ENCODE data around the gene PDE6C. TPM values are rescaled to one million over a fixed set of nuclear protein-coding genes. Genes with fewer than 3 reads are reported as not detected.

The PDE6C gene
- total RNA-seq, 1 donor from 2014 or later = not detected

DNA sequence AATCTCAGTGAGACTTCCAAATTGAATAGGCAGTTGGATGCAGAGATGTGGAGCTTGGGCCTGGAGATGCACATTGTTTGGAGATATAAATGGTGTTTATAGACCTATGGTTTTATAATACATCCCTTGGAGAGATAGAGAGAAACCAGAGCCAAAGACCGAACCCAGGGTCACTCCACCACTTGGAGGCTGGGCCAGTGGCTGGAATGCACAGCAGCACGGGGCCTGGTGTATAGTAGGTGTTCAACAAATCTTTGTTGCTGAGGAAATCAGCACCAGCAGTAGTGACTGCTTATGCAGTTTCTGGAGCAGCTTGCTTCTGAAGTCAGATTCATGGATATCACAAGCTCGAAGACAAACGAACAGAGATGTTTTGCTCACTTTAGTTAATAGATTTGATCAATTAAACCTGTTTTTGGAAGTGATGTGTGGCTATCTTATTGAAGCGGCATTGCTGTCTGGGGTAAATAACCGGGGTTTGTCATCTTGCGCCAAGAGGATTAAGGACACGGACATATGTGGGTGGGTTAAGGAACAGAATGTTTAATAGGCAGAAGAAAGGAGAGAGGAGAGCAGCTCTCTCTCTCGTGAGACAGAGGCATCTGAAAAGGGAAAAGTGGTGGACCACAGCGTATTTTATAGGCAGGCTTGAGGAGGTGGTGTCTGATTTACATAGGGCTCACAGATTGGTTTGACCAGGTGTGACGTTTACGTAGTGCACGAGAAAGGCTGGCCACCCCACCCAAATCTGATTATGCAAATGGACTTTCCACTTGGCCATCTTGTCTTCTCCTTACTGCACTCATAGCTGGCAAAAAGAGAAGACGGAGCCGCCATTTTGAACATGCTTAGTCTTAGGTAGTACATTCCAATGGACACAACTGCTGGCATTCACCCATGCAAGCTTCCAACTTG, 22.4 kb upstream of the PDE6C start:
- no peak overlapping the region for H3K27ac Mint-ChIP-seq
- no peaks in the 10 kb centered on the region for H3K36me3 Mint-ChIP-seq
- TF ChIP-seq CTCF (IDR thresholded peaks at IDR 0.05; ENCODE audit: unreplicated experiment) = no peak
- no peaks in the 10 kb centered on the region for H3K9me3 Mint-ChIP-seq
- peaks cover 67% of the 10 kb centered on the region for H3K27me3 Mint-ChIP-seq (ENCODE audit: low read depth)
- H3K4me3 Mint-ChIP-seq = no peak overlapping the region
- no peak for DNase-seq (ENCODE audit: low spot score in 2 of 2, unreplicated experiment in 2 of 2)
- H3K4me1 Mint-ChIP-seq = peaks cover 2% of the 10 kb centered on the region

- Mint-ChIP-seq H3K9me3 (no peaks in the 10 kb centered on the region), H3K4me1 (peaks cover 2% of the 10 kb centered on the region), H3K27ac (no peak overlapping the region), H3K36me3 (no peaks in the 10 kb centered on the region), H3K4me3 (no peak overlapping the region), H3K27me3 (ENCODE audit: low read depth) (peaks cover 65% of the 10 kb centered on the region)
- DNase-seq (ENCODE audit: low spot score in 2 of 2, unreplicated experiment in 2 of 2) = no peak
- no peak for TF ChIP-seq CTCF (IDR thresholded peaks at IDR 0.05; ENCODE audit: unreplicated experiment)
Observed at GRCh38 chr10:93590638-93591037, 21.7 kb upstream of the PDE6C start.

- Mint-ChIP-seq H3K36me3 (no peaks in the 10 kb centered on the region), H3K4me3 (no peak overlapping the region), H3K27me3 (ENCODE audit: low read depth) (peaks cover 65% of the 10 kb centered on the region), H3K9me3 (no peaks in the 10 kb centered on the region), H3K4me1 (peaks cover 2% of the 10 kb centered on the region), H3K27ac (no peak overlapping the region)
- no peak for TF ChIP-seq CTCF (IDR thresholded peaks at IDR 0.05; ENCODE audit: unreplicated experiment)
- DNase-seq (ENCODE audit: low spot score in 2 of 2, unreplicated experiment in 2 of 2) = no peak
Observed at GRCh38 chr10:93591065-93591808, 21.1 kb upstream of the PDE6C start.

DNA sequence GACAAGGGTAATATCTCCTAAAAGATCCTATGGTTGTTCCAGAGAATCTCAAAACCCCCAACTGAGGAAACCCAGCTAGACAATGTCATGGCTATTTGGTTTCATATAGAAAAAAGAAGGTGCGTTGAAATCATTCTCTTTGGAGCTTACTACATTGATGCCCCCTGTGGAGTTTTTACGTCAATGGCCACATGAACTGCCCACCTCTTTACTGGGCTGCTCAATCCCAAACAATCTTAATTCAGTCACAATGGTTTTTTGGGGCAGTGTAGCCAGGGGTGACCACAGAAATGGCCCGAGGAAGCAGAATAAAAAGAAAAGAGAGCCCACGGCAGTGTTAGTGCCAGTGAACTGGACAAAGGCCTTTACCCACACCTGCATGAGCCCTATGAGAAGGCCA, 19.1 kb upstream of the PDE6C start:
- TF ChIP-seq CTCF (IDR thresholded peaks at IDR 0.05; ENCODE audit: unreplicated experiment) = no peak
- H3K36me3 Mint-ChIP-seq = no peaks in the 10 kb centered on the region
- H3K4me1 Mint-ChIP-seq = peaks cover 2% of the 10 kb centered on the region
- no peaks in the 10 kb centered on the region for H3K9me3 Mint-ChIP-seq
- H3K27ac Mint-ChIP-seq = no peak overlapping the region
- H3K4me3 Mint-ChIP-seq = no peak overlapping the region
- peaks cover 68% of the 10 kb centered on the region for H3K27me3 Mint-ChIP-seq (ENCODE audit: low read depth)
- no peak for DNase-seq (ENCODE audit: low spot score in 2 of 2, unreplicated experiment in 2 of 2)

DNA sequence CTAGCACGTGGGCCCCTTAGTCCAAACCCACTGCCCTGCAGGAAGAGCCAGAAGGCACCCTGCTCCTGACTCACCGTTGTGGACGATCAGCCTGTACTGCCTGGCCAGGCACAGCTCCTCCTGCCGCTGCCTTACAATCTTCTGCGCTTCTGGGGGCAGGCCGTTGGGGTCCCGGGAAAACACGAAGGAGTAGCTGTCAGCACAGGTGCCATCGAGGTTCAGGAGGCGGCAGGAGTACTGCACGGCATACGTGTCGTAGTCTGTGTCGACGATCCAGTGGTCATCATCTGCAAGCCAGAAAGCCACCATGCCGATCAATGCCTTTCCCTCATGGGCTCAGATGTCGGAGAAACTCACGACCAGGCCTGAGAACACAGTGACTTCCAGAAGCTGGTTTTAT, 18.6 kb upstream of the PDE6C start:
- Mint-ChIP-seq H3K27me3 (ENCODE audit: low read depth) (peaks cover 68% of the 10 kb centered on the region), H3K4me3 (no peak overlapping the region), H3K9me3 (no peaks in the 10 kb centered on the region), H3K36me3 (no peaks in the 10 kb centered on the region), H3K4me1 (peaks cover 2% of the 10 kb centered on the region), H3K27ac (no peak overlapping the region)
- no peak for DNase-seq (ENCODE audit: low spot score in 2 of 2, unreplicated experiment in 2 of 2)
- no peak for TF ChIP-seq CTCF (IDR thresholded peaks at IDR 0.05; ENCODE audit: unreplicated experiment)
